Measurements from ENCODE around the gene ZCCHC14.

The ZCCHC14 gene

DNA sequence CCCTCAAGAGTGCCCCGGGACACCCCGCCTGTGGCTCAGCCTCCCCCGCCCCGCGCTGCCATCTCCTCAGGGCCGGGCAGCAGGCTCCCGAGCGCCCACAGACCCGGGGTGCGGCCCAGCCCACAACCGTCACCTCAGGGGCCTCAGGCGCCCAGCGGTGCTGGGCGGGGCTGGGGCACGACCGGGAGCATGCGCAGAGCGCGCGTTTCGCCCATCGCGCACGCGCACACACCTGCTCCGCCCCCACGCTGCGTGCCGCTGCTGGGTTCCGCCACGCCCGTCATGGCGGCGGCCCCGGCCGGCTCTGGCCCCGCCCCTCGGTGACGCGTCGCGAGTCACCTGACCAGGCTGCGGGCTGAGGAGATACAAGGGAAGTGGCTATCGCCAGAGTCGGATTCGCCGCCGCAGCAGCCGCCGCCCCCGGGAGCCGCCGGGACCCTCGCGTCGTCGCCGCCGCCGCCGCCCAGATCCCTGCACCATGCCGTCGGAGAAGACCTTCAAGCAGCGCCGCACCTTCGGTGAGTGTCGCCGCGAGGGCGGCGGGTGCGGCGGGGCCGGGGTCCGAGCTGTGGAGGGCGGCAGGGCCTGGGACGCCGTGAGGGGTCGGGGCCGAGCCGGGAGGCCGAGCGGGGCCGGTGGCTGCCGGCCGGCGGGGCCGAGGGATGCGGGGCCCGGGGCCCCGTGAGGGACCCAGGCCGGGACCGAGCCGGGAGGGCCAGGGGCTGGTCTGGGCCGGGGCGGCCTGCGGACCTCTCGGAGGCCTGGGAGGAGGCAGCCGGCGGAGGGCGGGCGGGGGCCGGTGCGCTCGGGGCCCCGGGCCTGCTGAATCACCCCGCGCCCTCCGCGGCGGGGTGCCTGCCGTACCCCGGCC, 100.6 kb downstream of the ZCCHC14 start, which contains the start of gene MAP1LC3B:
Gene MAP1LC3B (plus strand): TSS at position 387 of the 871 bp plus-strand sequence. CDS start 92 bp downstream, at position 479.
- H3K4ac ChIP-seq (ENCODE audit: low read length) = peak within 1 kb of the TSS; percentile 61

DNA sequence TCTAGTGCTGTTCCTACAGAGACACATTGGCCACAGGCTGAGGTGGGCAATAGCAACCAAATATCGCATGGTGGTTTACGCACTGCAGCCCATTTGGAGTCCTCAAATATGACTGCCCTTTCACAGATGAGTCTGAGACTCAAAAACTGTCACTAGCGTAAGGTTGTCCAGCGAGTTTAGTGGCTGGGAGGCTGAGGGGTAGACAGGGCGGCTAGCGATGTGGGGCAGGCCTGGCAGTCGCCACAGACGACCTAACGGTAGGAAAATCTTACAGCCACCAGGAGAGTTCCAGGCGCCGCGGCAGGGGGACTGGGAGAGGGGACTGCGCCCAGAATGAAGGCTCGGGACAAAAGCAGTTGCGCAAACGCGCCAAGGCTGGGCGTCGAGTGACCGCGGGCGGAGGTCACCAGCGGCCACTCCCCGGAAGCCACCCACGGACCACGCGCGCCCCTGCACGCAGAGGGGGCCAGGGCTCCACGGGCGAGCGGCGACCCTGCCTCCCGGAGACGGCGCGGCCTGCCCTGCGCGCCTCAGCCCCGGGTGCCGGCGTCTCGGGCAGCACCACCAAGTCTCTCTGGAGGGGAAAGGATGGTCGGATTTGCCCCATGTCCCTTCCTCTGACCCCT, 101.4 kb downstream of the ZCCHC14 start:
- peak; percentile 43 for DNase-seq (ENCODE audit: low spot score)
- Histone ChIP-seq H4K91ac (ENCODE audit: low read depth, low read length, poor library complexity) (no peak overlapping the region), H3K9me3 (replicated peaks in 1 of 2; ENCODE audit: control insufficient read depth in 2 of 2, insufficient read depth in 1 of 2, low read depth in 1 of 2, low read length in 2 of 2) (no peaks in the 10 kb centered on the region), H3K14ac (ENCODE audit: low read length) (peak overlapping the region; percentile 84), H2AK5ac (ENCODE audit: low read depth, low read length) (peak overlapping the region; percentile 72), H2BK12ac (ENCODE audit: low read length) (no peak overlapping the region), H3K23ac (ENCODE audit: low read depth, low read length, poor library complexity) (peak overlapping the region; percentile 94), H2AFZ (ENCODE audit: low read length) (peak overlapping the region; percentile 89), H3K4me2 (ENCODE audit: insufficient read depth, low read length, poor library complexity, severe bottlenecking) (peak overlapping the region; percentile 90), H3K79me1 (ENCODE audit: low read depth, low read length) (peaks cover 2% of the 10 kb centered on the region), H4K8ac (ENCODE audit: low read depth, low read length) (no peak overlapping the region), H2BK120ac (ENCODE audit: low read depth, low read length) (peak overlapping the region; percentile 95), H3K4ac (ENCODE audit: low read length) (peak overlapping the region; percentile 61), H3K27me3 (ENCODE audit: control insufficient read depth in 3 of 3, insufficient read depth in 3 of 3, low read depth in 1 of 3, low read length in 3 of 3) (no peaks in the 10 kb centered on the region), H2BK15ac (ENCODE audit: low read length) (peak overlapping the region; percentile 63), H3K4me1 (ENCODE audit: control insufficient read depth in 2 of 2, insufficient read depth in 1 of 2, low read depth in 1 of 2, low read length in 2 of 2) (peaks cover 10 to 13% of the 10 kb centered on the region in 2 donors), H3K27ac (replicated peaks; ENCODE audit: low read length) (peak overlapping the region; percentile 73), H3K9ac (ENCODE audit: low read depth, low read length, poor library complexity) (peak overlapping the region; percentile 98), H3K4me3 (ENCODE audit: low read length in 2 of 2) (peak overlapping the region; percentile 57 to 96), H2BK5ac (ENCODE audit: low read length) (peak overlapping the region; percentile 42), H3K36me3 (replicated peaks in 1 of 2; ENCODE audit: control insufficient read depth in 2 of 2, insufficient read depth in 2 of 2, low read length in 2 of 2) (no peaks in the 10 kb centered on the region), H3K18ac (ENCODE audit: low read length) (peak overlapping the region; percentile 98)
- WGBS, 2 donors (ENCODE audit: extremely low coverage in 2 of 2, insufficient read length in 2 of 2, insufficient replicate concordance in 1 of 2) = no CpG with 5 or more reads among the region's 44 CpGs

More for the DNA sequence above, 100.6 kb downstream of the ZCCHC14 start, which contains the start of gene MAP1LC3B:
- no peak within 1 kb of the TSS for H2BK12ac ChIP-seq (ENCODE audit: low read length)
- H3K4me1 ChIP-seq (ENCODE audit: control insufficient read depth in 2 of 2, insufficient read depth in 1 of 2, low read depth in 1 of 2, low read length in 2 of 2) = peaks cover 10 to 13% of the 10 kb centered on the region in 2 donors
- WGBS, 2 donors (ENCODE audit: extremely low coverage in 2 of 2, insufficient read length in 2 of 2, insufficient replicate concordance in 1 of 2) = no CpG with 5 or more reads among the region's 113 CpGs
- DNase-seq (ENCODE audit: low spot score) = peak; percentile 98
- no peak within 1 kb of the TSS for H4K91ac ChIP-seq (ENCODE audit: low read depth, low read length, poor library complexity)
- peaks cover 2% of the 10 kb centered on the region for H3K79me1 ChIP-seq (ENCODE audit: low read depth, low read length)
- H2BK5ac ChIP-seq (ENCODE audit: low read length) = peak within 1 kb of the TSS; percentile 42
- peak within 1 kb of the TSS; percentile 63 for H2BK15ac ChIP-seq (ENCODE audit: low read length)
- H3K18ac ChIP-seq (ENCODE audit: low read length) = peak within 1 kb of the TSS; percentile 98
- no peaks in the 10 kb centered on the region for H3K9me3 ChIP-seq (replicated peaks in 1 of 2; ENCODE audit: control insufficient read depth in 2 of 2, insufficient read depth in 1 of 2, low read depth in 1 of 2, low read length in 2 of 2)
- no peak within 1 kb of the TSS for H4K8ac ChIP-seq (ENCODE audit: low read depth, low read length)
- peak within 1 kb of the TSS; percentile 95 for H2BK120ac ChIP-seq (ENCODE audit: low read depth, low read length)
- peak within 1 kb of the TSS; percentile 84 for H3K14ac ChIP-seq (ENCODE audit: low read length)
- no peaks in the 10 kb centered on the region for H3K27me3 ChIP-seq (ENCODE audit: control insufficient read depth in 3 of 3, insufficient read depth in 3 of 3, low read depth in 1 of 3, low read length in 3 of 3)
- H3K27ac ChIP-seq (replicated peaks; ENCODE audit: low read length) = peak within 1 kb of the TSS; percentile 73
- peak within 1 kb of the TSS; percentile 89 for H2AFZ ChIP-seq (ENCODE audit: low read length)
- peak within 1 kb of the TSS; percentile 94 for H3K23ac ChIP-seq (ENCODE audit: low read depth, low read length, poor library complexity)
- H3K4me2 ChIP-seq (ENCODE audit: insufficient read depth, low read length, poor library complexity, severe bottlenecking) = peak within 1 kb of the TSS; percentile 96
- peak within 1 kb of the TSS; percentile 72 for H2AK5ac ChIP-seq (ENCODE audit: low read depth, low read length)
- peak within 1 kb of the TSS; percentile 98 for H3K9ac ChIP-seq (ENCODE audit: low read depth, low read length, poor library complexity)
- peak within 1 kb of the TSS; percentile 57 to 99 for H3K4me3 ChIP-seq (ENCODE audit: low read length in 2 of 2)
- H3K36me3 ChIP-seq (replicated peaks in 1 of 2; ENCODE audit: control insufficient read depth in 2 of 2, insufficient read depth in 2 of 2, low read length in 2 of 2) = no peaks in the 10 kb centered on the region

DNA sequence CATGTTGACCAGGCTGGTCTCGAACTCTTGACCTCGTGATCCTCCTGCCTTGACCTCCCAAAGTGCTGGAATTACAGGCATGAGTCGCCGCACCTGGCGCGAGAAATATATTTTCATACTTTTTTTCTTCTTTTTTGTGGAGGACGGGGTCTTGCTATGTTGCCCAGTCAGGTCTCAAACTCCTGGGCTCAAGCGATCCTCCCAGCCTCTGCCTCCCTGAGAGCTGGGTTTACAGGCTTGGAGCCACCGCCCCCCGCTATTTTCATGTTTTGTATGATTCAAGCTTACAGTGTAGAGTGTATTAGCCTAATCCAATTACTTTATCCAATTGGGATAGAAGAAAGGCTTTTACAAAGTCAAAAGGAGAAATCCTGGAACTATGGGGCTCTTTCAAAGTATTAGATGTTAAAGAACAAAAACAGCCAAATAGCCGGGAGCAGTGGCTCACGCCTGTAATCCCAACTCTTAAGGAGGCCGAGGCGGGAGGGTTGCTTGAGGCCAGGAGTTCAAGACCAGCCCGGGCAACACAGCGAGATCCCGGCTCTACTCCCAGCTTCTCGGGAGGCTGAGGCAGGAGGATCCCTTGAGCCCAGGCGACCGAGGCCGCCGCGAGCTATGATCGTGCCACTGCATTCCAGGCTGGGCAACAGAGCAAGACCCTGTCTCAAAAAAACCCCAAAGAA, 102.0 kb downstream of the ZCCHC14 start:
- Histone ChIP-seq H2BK120ac (ENCODE audit: low read depth, low read length) (no peak overlapping the region), H3K9ac (ENCODE audit: low read depth, low read length, poor library complexity) (no peak overlapping the region), H3K36me3 (replicated peaks in 1 of 2; ENCODE audit: control insufficient read depth in 2 of 2, insufficient read depth in 2 of 2, low read length in 2 of 2) (no peaks in the 10 kb centered on the region), H2BK15ac (ENCODE audit: low read length) (peak overlapping the region; percentile 63), H4K91ac (ENCODE audit: low read depth, low read length, poor library complexity) (no peak overlapping the region), H2BK5ac (ENCODE audit: low read length) (peak overlapping the region; percentile 42), H3K27ac (replicated peaks; ENCODE audit: low read length) (peak overlapping the region; percentile 73), H3K4me3 (ENCODE audit: low read length in 2 of 2) (peak overlapping the region in 1 of 2 donors; percentile 57), H3K27me3 (ENCODE audit: control insufficient read depth in 3 of 3, insufficient read depth in 3 of 3, low read depth in 1 of 3, low read length in 3 of 3) (no peaks in the 10 kb centered on the region), H3K9me3 (replicated peaks in 1 of 2; ENCODE audit: control insufficient read depth in 2 of 2, insufficient read depth in 1 of 2, low read depth in 1 of 2, low read length in 2 of 2) (no peaks in the 10 kb centered on the region), H3K14ac (ENCODE audit: low read length) (peak overlapping the region; percentile 84), H3K79me1 (ENCODE audit: low read depth, low read length) (peaks cover 2% of the 10 kb centered on the region), H3K4ac (ENCODE audit: low read length) (peak overlapping the region; percentile 61), H3K4me2 (ENCODE audit: insufficient read depth, low read length, poor library complexity, severe bottlenecking) (peak overlapping the region; percentile 90), H2AFZ (ENCODE audit: low read length) (peak overlapping the region; percentile 89), H2BK12ac (ENCODE audit: low read length) (no peak overlapping the region), H2AK5ac (ENCODE audit: low read depth, low read length) (peak overlapping the region; percentile 72), H3K4me1 (ENCODE audit: control insufficient read depth in 2 of 2, insufficient read depth in 1 of 2, low read depth in 1 of 2, low read length in 2 of 2) (peaks cover 10 to 13% of the 10 kb centered on the region in 2 donors), H3K23ac (ENCODE audit: low read depth, low read length, poor library complexity) (peak overlapping the region; percentile 94), H3K18ac (ENCODE audit: low read length) (peak overlapping the region; percentile 39), H4K8ac (ENCODE audit: low read depth, low read length) (no peak overlapping the region)
- no peak for DNase-seq (ENCODE audit: low spot score)
- WGBS, 2 donors (ENCODE audit: extremely low coverage in 2 of 2, insufficient read length in 2 of 2, insufficient replicate concordance in 1 of 2) = no CpG with 5 or more reads among the region's 24 CpGs
